Choroid plexus epithelial cell (primary cell): ENCODE measurements around the gene HLA-E.
"Not testable (repeated sequence)": the region's sequence is repeated elsewhere in the genome, so short reads cannot be mapped to it uniquely, and the experiment has no call there.

ENCODE experiments used
- DNase-seq: peaks from one replicate; pipeline ENCODE4 v3.0.0-alpha.2; 2010; ENCODE audit warnings: low read depth
- H3K4me3 ChIP-seq: 2 replicates; pipeline ENCODE4 v1.5.1; 2011; ENCODE audit warnings: low read depth, mild to moderate bottlenecking, control low read depth, low read length, moderate library complexity
- CTCF ChIP-seq: conservative IDR thresholded peaks from 2 replicates; pipeline ENCODE4 v1.5.1; 2011; ENCODE audit warnings: low read depth, mild to moderate bottlenecking, control low read depth, inconsistent platforms, low read length, moderate library complexity

HLA-E gene

GRCh38 chr6:30462482-30462881, 26.8 kb upstream of the HLA-E start:
- TF ChIP-seq CTCF, result no peak
- no peak overlapping the region for H3K4me3 ChIP-seq
- no peak for DNase-seq

DNA sequence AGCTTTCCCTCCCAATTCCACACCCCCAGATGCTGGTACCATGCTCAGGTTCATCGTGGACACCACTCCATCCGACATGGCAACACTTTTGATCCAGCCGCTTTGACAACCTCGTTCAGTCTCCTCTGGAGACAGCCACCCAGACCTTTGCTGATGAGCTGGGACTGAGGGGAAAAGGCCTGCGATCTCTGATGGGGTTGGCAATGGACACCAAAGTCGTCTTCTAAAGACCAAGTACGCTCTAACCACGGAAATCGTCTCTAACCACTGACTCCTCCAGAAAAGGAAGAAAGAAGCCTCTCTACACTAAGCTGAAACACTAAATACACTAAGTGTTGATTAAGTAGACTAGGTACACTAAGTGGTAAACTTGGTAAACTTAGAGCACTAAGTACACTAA, 26.1 kb upstream of the HLA-E start:
- H3K4me3 ChIP-seq, result no peak overlapping the region

DNA sequence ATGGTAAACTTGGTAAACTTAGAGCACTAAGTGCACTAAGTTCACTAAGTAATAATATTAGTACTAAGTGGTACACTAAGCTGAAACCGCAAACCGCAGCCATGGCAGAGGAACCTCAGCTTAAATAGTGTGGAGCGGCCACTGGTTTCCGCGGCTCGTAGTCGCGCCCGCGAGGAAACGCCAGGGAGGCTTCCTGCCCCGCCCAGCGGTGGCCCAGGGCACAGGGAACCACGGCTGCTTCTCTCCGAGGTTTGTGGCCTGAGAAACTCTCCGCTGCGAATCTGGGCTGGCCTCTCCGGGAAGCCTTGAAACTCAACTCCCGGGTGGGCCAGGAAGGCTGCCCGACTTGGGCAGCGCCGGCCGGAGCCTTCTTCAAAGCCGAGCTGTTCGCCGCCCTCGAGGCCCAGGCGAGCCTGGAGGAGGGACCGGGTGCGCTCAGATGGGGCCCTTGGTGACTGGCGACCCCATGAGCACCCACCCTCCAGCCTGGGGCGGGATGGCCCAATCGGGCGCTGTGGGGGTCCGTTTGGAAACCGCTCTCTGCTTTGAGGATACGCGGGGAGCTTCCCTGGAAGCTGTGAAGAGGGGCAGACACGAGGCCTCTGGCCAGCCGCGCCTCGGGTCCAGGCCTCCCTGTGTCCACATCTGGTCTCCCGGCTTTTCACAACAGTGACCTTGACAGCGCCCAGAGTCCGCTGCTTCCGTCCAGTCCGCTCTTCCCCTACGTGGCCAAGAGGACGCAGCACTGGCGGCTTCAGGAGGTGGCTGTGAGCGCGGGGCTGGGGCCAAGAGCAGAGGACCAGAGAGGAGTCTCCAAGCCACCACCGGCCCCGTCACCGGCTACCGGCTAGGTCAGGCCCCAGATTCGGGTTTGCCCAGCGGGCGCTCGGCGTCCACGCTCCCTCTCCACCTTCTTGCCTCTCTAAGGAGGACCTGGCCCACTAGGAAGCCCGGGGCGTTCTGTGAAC, 25.4 kb upstream of the HLA-E start:
- peak; percentile 30 for DNase-seq
- no peak for TF ChIP-seq CTCF
- no peak overlapping the region for H3K4me3 ChIP-seq

More for the DNA sequence above, 26.1 kb upstream of the HLA-E start:
- no peak for DNase-seq
- no peak for TF ChIP-seq CTCF

DNA sequence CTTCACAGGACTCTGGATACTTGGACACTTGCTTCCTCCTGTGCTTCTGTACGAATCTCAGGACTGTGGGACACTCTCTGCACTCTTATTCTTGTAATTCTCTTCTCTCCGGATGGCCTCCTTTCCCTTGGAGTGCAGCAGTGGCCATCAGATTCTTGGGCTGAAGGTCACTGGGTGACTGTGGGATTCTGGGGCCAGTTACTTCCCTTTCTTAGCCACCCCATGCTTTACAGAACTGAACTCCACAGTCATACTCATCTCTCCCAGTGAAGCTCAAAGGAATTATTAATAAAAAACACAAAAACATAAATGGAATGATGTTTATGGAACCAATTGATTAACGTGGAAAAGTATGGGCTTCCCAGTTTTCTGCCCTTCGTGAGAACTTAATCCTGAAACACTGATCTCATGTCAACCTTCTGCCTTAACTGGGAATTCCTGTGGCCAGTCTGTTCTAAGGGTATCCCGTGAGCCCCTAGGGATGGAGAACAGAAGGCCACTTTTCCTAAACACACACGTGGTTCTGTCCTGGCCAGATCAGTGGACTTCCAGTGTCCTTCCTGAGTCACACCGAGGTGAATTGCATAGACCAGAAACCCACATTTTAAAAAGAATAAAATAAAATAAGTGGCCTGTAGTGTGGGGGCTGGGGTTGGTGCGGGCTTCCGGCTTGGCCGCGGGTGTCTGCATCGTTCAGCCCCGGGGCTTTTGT, 23.6 kb upstream of the HLA-E start:
- no peak for TF ChIP-seq CTCF
- no peak overlapping the region for H3K4me3 ChIP-seq
- DNase-seq, result no peak

- TF ChIP-seq CTCF, result no peak
- DNase-seq, result peak; percentile 41
- no peak overlapping the region for H3K4me3 ChIP-seq
These were observed 18.3 kb upstream of the HLA-E start for GRCh38 chr6:30470968-30471367.

GRCh38 chr6:30475116-30475515, 14.2 kb upstream of the HLA-E start:
- H3K4me3 ChIP-seq, DNase-seq: not testable (repeated sequence)

- no peak overlapping the region for H3K4me3 ChIP-seq
- TF ChIP-seq CTCF, result no peak
- peak; percentile 21 for DNase-seq
These were observed 8.7 kb upstream of the HLA-E start for GRCh38 chr6:30480536-30481156.
